D721Med (cell line): ENCODE measurements around the gene PCSK2.

Experiments used
- DNase-seq: peaks from one replicate; pipeline ENCODE4 v3.0.0; 2011; ENCODE audit warnings: low spot score; ENCODE audit not compliant: insufficient read length
- FAIRE-seq: peaks from 2 replicates; lab custom pipeline; 2011; peaks lifted over from hg19 to GRCh38; lab: Jason Lieb, UNC
- TF ChIP-seq, protein P1 (sequence below): IDR thresholded peaks from 2 replicates; pipeline ENCODE4 v1.5.1; 2012; ENCODE audit warnings: mild to moderate bottlenecking, control low read depth; ENCODE audit not compliant: insufficient read depth; ENCODE audit errors: missing control alignments

PCSK2 gene

GRCh38 chr20:17531665-17532025 is 304.8 kb downstream of the PCSK2 start:
- TF ChIP-seq, protein P1, sequence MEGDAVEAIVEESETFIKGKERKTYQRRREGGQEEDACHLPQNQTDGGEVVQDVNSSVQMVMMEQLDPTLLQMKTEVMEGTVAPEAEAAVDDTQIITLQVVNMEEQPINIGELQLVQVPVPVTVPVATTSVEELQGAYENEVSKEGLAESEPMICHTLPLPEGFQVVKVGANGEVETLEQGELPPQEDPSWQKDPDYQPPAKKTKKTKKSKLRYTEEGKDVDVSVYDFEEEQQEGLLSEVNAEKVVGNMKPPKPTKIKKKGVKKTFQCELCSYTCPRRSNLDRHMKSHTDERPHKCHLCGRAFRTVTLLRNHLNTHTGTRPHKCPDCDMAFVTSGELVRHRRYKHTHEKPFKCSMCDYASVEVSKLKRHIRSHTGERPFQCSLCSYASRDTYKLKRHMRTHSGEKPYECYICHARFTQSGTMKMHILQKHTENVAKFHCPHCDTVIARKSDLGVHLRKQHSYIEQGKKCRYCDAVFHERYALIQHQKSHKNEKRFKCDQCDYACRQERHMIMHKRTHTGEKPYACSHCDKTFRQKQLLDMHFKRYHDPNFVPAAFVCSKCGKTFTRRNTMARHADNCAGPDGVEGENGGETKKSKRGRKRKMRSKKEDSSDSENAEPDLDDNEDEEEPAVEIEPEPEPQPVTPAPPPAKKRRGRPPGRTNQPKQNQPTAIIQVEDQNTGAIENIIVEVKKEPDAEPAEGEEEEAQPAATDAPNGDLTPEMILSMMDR: no peak
- FAIRE-seq: no peak
- no peak for DNase-seq

GRCh38 chr20:17533396-17533795 is 306.6 kb downstream of the PCSK2 start:
- TF ChIP-seq, protein P1: no peak
- FAIRE-seq (no peak), DNase-seq (no peak)

DNA sequence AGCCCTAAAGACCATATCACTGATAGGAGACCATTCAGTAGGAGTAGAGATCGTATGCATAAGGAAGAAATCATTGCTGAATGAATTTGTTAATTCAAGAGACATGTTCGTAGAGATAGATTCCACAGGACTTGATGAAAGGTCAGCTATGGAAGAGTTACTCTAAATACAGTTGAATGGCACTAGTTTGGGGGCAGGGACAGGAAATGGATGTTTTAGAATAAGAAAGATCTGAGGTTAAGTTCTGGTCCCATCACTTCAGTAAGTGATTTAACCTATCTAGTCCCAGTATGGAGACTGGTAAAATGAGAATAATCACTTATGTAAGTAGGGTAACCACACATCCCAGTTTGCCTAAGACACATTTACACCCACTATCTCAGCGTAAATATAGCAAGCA is 307.2 kb downstream of the PCSK2 start:
- DNase-seq: no peak
- TF ChIP-seq, protein P1: no peak
- FAIRE-seq: no peak
